Adipose tissue (tissue), 3 donors: ENCODE measurements around the gene TMEM270. TPM values are rescaled to one million over a fixed set of nuclear protein-coding genes. Genes with fewer than 3 reads are reported as not detected.
"Not testable (repeated sequence)": the region's sequence is repeated elsewhere in the genome, so short reads cannot be mapped to it uniquely, and the experiment has no call there.

ENCODE experiments used
- H3K27ac ChIP-seq: one replicate; pipeline ENCODE4 v1.5.1; 2013; ENCODE audit warnings: low read depth, low read length
- WGBS, 3 donors: extraction: QIAGEN DNeasy Blood & Tissue Kit; methylation state at CpG; one replicate each; pipeline ENCODE4 v1.1.7; 2013; 5-methylcytosine and 5-hydroxymethylcytosine counted together
- polyA plus RNA-seq, 3 donors: library from polyadenylated mRNA; stranded (reverse); fragments of 200-250 nt; gene quantifications; one replicate each; pipeline ENCODE4 v1.2.3, GENCODE V29; 2013
- donor health status: healthy with polysubstance abuse.
- donor health status: Bipolar disorder and iron deficiency.
- donor health status: healthy.

TMEM270 gene
- polyA plus RNA-seq, 3 donors, result 0.08 TPM; not detected in 2

DNA sequence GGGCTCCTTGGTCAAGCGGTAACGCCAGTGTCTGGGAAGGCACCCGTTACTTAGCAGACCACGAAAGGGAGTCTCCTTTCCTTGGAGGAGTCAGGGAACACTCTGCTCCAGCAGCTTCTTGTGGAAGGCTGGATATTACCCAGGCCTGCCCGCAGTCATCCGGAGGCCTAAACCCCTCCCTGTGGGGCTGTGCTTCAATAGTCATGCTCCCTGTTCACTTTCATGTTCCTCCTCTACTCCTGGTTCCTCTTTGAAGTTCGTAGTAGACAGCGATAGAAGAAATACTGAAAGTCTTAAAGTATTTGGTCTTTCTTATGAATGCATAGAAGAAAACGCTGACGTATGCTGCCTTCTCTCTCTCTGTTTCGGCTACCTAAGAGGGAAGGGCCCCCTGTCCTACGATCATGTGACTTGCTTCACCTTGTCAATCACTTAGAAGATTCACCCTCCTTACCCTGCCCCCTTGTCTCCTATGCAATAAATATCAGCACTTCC is 15.2 kb upstream of the TMEM270 start:
- 48 to 78% (median 58%) methylated on average over 12 of the region's 12 CpGs for WGBS, 3 donors
- H3K27ac ChIP-seq, result not testable (repeated sequence)

DNA sequence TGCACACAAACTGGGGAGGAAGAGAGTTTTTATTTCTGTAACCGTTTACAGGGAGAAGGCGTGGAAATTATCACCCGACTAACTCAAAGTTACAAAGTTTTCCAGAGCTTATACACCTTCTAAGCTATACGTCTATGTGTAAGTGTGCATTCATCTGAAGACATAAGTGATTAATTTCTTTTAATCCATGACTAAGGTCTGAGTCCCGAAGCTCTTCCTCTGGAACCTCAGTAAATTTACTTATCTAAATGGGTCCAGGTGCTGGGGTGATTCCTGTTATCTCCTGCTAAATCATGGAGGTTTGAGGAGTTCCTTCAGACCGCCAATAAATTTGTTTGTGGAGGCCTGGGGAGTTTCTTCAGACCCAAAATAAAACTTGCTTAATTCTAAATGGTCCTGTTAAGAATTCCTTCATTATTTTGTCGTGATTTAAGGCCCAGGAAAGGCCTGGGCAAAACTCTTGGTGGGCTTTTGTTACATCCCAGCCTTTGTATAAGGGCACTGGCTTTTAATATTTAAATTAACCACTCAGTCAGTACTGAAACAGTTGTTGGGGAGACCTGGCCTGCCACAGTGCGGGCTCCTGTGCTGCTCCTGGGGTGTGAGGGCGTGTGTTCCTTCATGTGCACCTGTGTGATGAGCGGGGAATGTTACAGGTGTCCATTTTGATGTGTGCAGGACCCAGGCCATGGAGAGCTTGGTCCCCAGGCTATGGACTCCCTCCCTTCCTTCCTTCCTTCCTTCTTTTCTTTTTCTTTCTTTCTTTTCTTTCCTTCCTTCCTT is 12.8 kb upstream of the TMEM270 start:
- no peak overlapping the region for H3K27ac ChIP-seq
- 94 to 95% (median 95%) methylated on average over 10 of the region's 10 CpGs for WGBS, 3 donors

DNA sequence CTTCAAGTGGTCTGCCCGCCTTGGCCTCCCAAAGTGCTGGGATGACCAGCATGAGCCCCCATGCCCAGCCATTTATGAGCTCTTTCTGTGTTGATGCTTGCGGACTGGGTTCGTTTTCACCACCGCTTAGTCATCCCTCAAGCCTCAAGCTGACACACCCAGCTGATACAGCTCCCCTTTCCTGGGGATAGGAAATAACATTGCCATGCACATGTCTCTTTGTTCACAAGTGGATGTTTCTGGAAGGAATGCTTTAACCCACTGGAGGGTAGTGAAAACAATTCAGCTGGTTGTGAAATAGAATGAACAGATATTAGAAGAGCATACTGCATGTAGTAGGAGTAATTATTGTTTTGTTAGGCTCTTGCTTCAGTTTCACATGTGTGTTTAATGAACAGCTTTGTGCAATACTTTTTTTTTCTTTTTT is 10.2 kb upstream of the TMEM270 start:
- WGBS, 3 donors, result 55 to 85% (median 58%) methylated on average over 4 of the region's 4 CpGs
- H3K27ac ChIP-seq, result no peak overlapping the region

DNA sequence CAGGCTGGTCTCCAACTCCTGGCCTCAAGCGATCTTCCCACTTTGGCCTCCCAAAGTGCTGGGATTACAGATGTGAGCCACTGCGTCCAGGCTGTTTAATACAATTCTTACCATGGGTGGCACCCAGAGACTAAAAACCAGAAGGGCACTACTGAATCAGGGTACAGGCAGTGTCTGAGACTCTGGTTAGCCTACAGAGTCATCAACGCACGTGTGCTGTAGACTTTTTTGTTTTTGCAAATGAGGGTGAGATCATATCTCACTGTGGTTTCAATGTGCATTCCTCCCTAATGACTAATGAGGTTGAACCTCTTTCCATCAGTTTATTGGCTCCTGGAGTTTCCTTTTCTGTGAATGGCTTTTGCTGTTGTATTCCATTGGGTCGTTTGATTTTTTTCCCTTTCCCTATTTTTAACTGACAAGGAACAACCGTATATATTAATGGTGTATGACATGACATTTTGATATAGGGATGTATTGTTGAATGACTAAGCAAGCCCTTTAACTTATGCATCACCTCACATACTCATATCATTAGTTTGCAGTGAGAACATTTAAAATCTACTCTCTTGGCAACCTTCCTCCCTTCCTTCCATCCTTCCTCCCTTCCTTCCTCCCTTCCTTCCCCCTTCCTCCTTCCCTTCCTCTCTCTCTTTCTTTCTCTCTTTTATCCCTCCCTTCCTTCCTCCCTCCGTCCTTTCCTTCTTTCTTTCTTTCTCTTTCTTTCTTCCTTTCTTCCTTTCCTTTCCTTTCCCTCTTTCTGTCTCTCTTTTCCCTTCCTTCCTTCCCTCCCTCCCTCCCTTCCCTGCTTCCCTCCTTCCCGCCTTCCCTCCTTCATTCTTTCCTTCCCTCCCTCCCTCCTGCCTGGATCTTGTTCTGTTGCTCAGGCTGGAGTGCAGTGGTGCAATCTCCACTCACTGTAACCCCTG is 9.3 kb upstream of the TMEM270 start:
- WGBS, 3 donors, result 31 to 64% (median 41%) methylated on average over 8 of the region's 8 CpGs
- no peak overlapping the region for H3K27ac ChIP-seq

DNA sequence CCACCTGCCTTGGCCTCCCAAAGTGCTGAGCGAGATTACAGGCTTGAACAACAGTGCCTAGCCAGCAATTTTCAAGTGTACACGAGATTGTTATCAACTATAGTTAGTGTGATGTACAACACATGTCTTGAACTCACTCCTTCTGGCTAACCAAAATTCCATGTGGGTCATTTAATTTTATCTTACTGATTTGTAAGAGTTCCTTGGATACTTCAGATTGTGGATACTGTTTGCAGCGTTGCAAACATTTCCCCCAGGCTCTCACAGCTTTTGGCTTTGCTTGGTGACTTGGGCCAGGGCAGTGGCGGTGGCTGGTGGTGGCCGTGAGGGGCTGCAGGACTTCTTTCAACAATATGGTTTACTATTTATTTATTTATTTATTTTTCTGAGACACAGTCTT is 8.5 kb upstream of the TMEM270 start:
- no peak overlapping the region for H3K27ac ChIP-seq
- 64 to 80% (median 74%) methylated on average over 5 of the region's 5 CpGs for WGBS, 3 donors

DNA sequence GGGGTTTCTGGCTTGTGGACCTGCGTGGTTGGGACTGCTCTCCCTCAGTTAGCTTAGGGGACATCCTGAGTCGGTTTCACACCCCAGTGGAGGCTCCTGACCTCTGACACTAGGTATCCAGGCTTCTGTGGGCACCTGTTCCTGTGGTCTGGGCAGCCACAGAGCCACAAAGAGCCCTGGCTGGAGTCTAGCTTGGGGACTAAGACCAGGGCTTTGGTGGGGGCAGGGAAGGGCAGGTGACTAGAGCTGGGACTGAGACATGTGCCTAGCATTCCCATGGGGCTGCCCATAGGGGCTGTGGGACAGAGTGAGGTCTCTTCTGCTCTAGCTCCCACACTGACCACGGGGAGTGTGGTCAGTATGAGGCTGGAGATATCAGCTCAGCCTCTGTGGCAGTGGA is 4.0 kb upstream of the TMEM270 start:
- H3K27ac ChIP-seq, result no peak overlapping the region
- 57 to 68% (median 62%) methylated on average over 3 of the region's 3 CpGs for WGBS, 3 donors

DNA sequence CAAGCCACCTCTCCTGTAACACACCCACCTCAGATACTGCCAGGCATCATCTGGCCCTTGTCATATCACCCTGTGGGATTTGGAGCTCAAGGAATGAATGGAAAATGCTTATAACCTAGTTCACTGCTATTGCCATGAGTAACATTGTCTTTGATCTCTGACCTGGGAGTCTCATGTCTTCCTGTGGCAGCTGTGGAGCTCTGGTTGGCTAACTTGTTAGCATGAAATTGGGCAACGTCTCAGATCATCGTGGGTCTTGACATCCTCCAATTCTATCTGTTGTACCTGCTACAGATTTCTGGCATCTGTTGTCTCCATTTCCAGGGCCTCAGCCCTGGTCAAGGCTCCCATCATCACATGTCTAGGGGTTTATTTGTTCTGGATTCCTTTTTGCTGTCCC is 2.2 kb upstream of the TMEM270 start:
- H3K27ac ChIP-seq, result no peak overlapping the region
- 56 to 77% (median 64%) methylated on average over 2 of the region's 2 CpGs for WGBS, 3 donors

DNA sequence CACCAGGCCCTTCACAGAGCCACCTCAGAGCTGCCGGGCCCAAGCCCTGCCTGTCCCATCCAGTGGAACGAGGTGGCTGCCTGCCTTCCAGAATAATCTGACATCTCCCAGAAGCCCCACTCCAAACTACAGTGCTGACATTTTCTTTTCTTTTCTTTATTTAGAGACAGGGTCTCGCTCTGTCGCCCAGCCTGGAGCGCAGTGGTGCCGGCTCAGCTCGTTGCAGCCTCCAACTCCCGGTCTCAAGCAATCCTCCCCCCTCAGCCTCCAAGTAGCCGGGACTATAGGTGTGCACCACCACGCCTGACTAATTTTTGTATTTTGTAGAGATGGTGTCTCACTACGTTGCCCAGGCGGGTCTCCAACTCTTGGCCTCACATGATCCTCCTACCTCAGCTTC is 346 bp downstream of the TMEM270 start:
- 95% methylated on average over 12 of the region's 12 CpGs for WGBS, 3 donors
- no peak overlapping the region for H3K27ac ChIP-seq

DNA sequence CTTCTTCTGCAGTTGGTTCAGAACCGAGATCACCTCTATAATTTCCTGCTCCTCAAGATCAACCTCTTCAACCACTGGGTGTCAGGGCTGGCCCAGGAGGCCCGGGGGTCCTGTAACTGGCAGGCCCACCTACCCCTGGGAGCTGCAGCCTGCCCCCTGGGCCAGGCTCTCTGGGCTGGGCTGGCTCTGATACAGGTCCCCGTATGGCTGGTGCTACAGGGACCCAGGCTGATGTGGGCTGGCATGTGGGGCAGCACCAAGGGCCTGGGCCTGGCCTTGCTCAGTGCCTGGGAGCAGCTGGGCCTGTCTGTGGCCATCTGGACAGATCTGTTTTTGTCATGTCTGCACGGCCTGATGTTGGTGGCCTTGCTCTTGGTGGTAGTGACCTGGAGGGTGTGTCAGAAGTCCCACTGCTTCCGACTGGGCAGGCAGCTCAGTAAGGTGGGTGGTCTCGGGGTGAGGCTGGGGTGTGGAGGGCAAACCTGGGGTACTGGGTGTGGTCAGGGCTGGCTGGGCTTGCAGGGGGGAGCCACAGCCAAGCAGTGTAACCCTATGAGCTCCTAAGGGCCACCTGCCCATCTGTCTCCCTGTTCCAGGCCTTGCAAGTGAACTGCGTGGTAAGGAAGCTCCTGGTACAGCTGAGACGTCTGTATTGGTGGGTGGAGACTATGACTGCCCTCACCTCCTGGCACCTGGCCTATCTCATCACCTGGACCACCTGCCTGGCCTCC is 4.2 kb downstream of the TMEM270 start:
- no peak overlapping the region for H3K27ac ChIP-seq
- 75 to 86% (median 84%) methylated on average over 8 of the region's 8 CpGs for WGBS, 3 donors

DNA sequence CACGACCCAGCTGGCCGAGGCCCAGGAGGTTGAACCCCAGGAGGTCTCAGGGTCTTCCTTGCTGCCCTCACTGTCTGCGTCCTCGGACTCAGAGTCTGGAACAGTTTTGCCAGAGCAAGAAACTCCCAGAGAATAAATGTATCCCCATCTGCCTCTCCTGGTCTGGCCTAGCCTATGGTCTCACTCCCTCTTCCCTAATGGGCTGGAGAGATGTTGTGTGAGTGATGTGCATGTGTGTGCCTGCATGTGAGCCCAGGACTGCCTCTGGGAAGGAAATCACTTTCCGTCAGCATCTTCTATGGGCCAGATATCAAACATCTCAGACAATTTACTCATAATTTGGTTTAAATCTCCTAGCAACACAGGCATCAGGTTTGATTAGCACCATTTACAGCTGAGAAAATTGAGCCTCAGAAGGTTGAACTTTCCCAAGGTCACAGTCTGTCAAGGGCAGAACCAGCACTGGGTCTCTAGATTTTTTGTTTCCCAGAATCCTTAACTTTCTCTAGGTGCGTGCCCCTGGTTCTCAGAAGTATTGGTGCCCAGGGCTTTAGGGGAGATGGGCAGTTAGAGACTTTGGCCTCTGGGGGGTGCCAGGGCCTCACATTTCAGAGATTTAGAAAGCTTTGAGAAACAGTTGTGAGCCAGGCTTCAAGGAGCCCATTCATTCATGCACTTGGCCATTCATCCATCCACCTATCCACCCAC is 4.9 kb downstream of the TMEM270 start:
- 60 to 82% (median 80%) methylated on average over 6 of the region's 6 CpGs for WGBS, 3 donors
- no peak overlapping the region for H3K27ac ChIP-seq

DNA sequence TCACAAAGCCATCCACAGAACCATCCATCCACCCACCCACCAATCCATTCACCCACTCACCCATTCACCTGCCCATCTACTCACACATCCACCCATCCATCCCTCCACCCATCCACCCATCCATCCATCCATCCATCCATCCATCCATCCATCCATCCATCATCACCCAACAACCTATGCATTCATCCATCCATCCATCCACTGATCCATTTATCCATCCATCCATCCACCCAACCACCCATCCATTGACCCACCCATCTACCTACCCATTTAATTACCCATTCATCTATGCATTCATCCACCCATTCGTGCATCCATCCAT is 5.4 kb downstream of the TMEM270 start:
- 93 to 100% (median 100%) methylated on average over 1 of the region's 1 CpG for WGBS, 3 donors
- H3K27ac ChIP-seq, result no peak overlapping the region

DNA sequence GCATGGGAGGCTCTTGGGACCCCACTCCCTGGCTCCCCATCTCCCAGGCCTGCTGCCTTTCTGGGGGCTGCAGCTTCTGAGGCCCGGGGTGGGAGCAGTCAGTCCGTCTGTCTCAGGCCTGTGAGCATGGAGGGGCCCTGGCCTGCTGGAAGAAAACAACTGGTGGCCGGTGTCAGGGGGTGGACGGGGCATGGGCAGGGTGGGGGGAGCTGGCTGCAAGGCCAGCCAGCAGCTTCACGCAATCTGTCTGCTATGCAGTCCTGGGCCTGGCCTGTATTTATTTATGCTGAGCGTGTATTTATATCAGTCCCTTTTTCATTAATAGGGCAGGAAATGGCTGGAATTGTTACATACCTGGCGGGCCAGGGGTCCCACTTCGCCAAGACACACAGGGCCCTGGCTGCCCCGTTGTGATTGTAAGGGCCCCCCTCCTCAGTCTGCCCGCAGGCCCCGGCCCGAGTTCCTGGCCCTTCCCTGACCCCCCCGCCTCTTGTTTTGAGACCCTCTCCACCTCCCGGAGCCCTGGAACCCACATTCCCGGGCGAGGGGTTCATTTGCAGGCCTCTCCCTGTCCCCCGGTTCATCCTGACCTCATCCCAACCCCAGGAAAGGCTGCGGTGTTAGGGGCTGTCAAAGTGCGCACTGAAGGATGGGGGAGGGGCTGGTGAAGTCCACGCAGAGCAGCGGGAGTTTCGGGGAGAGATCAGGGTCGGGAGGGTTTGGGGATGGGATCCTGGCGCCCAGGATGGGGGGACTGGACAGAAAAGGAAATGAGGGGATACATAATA is 8.2 kb downstream of the TMEM270 start:
- no peak overlapping the region for H3K27ac ChIP-seq
- 69 to 77% (median 72%) methylated on average over 23 to 24 of the region's 24 CpGs for WGBS, 3 donors

DNA sequence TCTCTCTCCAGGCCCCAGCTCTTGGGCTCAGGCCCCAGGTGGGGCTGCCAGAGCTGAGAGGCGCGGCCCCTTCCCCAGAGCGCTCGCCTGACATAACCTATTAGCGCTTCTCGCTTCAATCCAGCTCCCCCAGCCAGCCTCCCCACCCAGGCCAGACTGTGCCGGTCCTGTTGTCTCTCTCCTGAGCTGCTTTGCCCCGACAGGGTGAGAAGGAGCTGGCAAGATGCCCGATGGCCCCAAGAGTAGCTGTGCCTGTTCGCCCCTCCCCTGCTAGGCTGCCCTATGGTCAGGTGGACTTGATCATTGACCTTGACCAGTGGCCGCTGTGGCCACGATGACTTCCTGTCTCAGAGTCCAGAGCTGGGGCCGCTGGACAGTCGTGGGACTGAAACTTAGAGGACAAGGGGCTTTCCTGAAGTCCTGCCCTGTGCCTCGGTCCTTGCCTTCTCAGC is 9.1 kb downstream of the TMEM270 start:
- H3K27ac ChIP-seq, result no peak overlapping the region
- WGBS, 3 donors, result 54 to 64% (median 54%) methylated on average over 15 of the region's 15 CpGs

DNA sequence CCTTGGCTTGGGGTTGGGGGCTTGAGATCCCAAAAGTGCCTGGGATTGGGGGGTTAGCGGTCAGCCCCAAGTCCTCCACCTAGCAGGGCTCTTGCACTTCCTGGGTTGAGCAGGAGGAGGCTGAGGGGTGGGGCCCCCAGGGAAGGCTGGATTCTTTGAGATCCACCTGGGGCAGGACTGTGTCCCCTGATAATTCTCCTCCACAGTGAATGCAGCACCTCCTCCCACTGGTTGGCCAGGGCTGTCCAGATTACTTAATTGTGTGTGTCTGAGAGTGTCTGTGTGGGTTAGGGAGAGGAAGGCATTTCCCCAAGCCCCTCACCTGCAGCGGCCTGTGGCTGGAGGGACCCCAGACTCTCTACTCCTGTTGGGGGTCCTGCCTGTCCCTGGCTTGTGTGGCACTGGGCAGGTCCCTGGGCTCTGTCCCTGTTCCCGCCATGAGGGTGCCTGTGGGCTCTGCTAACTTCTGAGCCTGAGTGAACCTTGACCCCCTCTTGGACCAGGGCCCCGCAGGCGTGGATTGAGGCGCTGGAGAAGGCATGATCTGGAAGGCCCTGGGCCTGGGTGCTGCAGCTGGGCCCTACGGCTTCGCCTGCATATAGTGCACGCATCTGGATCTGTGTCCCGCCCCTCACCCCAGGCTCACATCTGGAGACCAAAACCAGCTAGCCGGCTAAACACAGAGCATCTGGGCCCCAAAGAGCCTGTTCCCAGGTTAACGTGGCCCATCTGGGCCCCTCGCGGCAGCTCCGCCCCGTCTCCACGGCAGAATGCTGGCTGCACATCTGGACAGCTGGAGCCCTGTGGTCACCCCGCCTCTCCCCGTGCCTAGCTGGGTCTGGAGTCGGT is 10.4 kb downstream of the TMEM270 start:
- H3K27ac ChIP-seq, result no peak overlapping the region
- 66 to 78% (median 72%) methylated on average over 20 of the region's 20 CpGs for WGBS, 3 donors

DNA sequence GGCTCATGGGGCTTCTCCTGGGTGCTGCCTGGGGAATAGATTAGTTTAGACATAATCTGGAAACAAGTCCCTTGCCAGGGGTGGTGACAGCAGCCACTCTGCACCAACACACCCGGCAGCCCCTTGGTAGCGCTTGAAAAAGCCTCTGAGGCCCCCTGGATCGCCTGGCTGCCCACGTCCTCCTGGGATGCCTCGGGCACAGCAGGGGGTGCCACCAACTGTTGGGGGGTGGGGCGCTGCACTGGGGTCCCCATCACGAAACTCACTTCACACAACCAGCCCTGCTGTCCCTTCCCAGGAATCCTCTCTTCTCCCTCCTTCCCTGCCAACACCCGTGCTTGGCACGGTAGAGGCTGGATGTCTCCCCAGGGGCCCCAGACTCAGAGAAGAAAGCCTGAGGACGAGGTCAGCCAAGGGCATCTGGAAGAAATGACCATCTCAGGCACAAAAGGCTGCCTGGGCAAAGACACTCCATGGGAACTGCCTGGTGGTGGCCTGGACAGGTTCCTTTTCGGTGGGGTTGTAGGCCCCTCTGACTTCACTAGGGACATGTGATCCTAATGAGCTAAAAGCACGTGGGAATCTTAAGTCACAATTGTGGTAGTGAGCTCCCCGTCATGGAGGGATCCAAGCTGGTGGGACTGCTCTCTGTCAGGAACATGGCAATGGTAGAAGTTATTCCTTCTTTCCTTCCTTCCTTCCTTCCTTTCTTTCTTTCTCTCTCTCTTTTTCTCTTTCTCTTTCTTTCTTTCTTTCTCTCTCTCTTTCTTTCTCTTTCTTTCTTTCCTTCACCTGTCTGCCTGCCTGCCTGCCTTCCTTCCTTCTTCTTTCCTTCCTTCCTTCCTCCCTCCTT is 11.3 kb downstream of the TMEM270 start:
- 76 to 79% (median 78%) methylated on average over 13 of the region's 13 CpGs for WGBS, 3 donors
- H3K27ac ChIP-seq, result no peak overlapping the region

DNA sequence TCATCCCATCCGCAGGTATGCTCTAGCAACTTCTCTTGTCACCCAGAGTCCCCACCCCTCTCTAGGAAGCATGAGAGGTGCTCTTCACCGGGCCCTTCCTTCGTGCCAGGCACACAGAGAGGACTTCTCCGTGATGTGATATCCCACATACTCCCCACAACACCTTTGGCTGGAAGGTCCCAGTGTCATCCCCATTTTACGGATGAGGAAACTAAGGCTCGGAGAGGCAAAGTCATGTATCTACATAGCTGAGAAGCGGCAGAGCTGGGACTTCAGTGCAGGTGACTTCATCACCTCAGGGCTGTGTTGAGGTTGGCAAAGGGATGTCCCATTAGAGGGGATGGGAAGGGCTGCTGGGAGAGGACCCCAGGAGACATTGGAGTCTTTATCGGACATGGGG is 15.4 kb downstream of the TMEM270 start:
- no peak overlapping the region for H3K27ac ChIP-seq
- WGBS, 3 donors, result 92 to 97% (median 96%) methylated on average over 8 of the region's 8 CpGs
